ENCODE measurements around the gene KPTN.

KPTN gene

DNA sequence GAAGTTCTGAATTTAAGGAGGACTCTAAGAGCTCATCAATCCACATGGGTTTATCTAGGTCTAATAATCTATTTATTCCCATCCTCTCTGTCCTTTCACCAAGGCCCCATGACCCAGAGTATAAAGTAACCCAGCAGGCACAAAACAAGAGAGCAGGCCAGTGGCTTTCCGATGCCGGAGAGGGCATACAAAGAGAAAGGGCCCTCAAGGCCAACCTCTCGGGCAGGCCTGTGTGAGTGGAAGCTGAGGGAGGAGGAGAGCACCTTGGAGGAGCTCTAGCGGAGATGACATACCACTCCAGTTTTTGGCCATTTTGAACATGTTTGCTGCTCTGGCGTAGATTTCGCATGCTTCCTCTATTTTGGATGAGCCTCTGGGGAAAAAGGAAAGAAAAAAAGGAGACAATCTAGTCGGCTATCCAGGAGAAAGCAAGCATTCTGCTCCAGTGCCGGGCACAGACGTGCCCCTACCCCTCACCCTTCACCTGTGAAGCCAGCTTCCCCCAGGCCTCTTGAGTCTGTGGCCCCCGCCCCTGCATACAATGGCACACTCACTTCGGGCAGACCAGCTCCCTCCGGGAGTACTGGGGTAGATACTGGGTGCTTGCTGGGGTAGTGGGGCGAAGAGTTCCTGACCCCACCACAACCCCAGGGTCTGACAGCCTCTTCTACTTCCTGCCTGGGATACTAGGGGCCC, 19.3 kb upstream of the KPTN start:
- TF ChIP-seq, protein P1, sequence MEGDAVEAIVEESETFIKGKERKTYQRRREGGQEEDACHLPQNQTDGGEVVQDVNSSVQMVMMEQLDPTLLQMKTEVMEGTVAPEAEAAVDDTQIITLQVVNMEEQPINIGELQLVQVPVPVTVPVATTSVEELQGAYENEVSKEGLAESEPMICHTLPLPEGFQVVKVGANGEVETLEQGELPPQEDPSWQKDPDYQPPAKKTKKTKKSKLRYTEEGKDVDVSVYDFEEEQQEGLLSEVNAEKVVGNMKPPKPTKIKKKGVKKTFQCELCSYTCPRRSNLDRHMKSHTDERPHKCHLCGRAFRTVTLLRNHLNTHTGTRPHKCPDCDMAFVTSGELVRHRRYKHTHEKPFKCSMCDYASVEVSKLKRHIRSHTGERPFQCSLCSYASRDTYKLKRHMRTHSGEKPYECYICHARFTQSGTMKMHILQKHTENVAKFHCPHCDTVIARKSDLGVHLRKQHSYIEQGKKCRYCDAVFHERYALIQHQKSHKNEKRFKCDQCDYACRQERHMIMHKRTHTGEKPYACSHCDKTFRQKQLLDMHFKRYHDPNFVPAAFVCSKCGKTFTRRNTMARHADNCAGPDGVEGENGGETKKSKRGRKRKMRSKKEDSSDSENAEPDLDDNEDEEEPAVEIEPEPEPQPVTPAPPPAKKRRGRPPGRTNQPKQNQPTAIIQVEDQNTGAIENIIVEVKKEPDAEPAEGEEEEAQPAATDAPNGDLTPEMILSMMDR (IDR thresholded peaks at IDR 0.05; ENCODE audit: low read depth, low read length): no peak
- DNase-seq (ENCODE audit: low read depth in 2 of 2): no peak
- H3K4me3 ChIP-seq (replicated peaks in 1 of 2; ENCODE audit: low read depth in 2 of 2, low read length in 2 of 2): no peak overlapping the region

DNA sequence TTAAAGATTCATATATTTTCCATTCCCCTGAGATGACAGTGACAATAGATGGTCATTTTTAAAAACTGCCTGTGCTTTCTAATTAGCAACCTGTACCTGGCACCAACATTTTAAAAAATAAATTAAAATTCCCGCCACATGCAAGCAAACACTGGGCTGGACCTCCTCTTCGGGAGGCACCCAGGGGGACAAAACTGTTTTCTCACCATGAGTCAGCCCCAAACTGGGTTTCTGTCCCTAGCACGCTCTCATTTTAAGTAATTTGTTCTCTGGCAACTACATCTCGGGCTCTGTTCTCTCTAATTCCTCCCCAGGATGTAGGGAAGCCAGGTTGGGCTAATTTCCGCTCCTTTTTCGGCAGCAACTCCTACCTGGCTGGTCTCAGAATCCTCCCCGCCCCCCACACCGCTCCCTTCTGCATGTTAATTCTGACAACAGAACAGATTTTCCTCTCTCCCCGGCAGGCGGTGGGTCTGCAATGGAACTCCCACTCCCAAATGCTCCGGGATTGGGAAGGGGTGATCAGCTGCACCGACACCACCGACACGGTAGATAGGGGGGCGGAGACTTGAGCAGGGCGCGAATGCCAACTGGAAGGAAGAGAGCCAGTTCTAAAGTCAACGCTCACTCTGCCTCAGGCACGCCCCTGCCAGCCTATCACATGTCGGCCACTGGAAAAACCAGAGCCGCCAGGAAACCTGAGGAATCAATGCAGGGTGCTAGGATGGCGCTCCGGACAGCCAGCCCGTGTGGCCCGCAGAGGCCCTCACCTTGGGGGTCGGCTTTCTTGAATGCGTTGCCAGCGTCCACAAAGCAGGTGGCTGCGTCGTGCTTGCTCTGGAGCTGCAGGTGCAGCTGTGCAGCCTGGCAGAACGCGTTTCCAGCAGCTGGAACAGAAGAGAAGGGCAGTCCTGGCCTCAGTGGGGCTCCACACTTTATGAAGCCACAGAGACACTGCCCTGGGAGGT, 16.1 kb upstream of the KPTN start:
- no peak for DNase-seq (ENCODE audit: low read depth in 2 of 2)

DNA sequence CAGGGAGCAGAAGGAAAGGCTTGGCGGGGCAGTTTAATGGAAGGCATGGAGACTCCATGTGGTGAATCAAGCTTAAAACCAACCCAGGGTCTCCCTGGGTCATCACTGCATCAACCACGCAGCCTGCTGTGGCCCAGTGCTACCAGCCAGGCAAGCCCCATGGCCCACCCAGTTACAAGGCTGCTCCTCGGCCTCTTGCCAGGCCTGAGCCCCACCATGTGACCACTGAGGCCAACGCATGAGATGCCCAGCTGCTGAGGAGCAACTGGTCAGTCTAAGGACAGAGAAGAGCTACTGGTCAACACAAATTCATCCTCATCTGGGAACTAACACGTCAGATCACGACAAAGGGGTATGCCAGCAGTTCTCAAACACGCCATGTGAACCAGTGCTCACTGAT, 15.4 kb upstream of the KPTN start:
- DNase-seq (ENCODE audit: low read depth in 2 of 2): no peak
- H3K4me3 ChIP-seq (replicated peaks in 1 of 2; ENCODE audit: low read depth in 2 of 2, low read length in 2 of 2): no peak overlapping the region
- TF ChIP-seq, protein P1 (IDR thresholded peaks at IDR 0.05; ENCODE audit: low read depth, low read length): no peak

More for the DNA sequence above, 16.1 kb upstream of the KPTN start:
- no peak overlapping the region for H3K4me3 ChIP-seq (replicated peaks in 1 of 2; ENCODE audit: low read depth in 2 of 2, low read length in 2 of 2)
- TF ChIP-seq, protein P1 (IDR thresholded peaks at IDR 0.05; ENCODE audit: low read depth, low read length): no peak

DNA sequence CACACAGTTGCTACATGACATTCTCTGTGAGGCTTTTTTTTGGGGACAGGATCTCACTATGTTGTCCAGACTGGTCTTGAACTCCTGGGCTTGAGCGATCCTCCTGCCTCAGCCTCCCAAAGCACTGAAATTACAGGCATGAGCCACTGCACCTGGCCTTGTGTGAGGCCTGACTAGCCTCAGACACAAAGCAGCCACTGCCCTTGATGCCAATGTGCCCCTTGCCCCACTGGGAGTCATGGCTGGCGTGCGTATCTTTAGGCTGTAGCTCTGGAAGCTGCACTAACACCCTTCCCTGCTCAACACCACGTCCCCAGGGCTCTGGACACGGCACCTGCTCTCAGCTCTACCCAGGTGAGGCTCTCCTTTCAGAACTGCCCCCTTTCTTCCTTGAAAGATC, 14.5 kb upstream of the KPTN start:
- TF ChIP-seq, protein P1 (IDR thresholded peaks at IDR 0.05; ENCODE audit: low read depth, low read length): no peak
- H3K4me3 ChIP-seq (replicated peaks in 1 of 2; ENCODE audit: low read depth in 2 of 2, low read length in 2 of 2): no peak overlapping the region
- DNase-seq (ENCODE audit: low read depth in 2 of 2): no peak

DNA sequence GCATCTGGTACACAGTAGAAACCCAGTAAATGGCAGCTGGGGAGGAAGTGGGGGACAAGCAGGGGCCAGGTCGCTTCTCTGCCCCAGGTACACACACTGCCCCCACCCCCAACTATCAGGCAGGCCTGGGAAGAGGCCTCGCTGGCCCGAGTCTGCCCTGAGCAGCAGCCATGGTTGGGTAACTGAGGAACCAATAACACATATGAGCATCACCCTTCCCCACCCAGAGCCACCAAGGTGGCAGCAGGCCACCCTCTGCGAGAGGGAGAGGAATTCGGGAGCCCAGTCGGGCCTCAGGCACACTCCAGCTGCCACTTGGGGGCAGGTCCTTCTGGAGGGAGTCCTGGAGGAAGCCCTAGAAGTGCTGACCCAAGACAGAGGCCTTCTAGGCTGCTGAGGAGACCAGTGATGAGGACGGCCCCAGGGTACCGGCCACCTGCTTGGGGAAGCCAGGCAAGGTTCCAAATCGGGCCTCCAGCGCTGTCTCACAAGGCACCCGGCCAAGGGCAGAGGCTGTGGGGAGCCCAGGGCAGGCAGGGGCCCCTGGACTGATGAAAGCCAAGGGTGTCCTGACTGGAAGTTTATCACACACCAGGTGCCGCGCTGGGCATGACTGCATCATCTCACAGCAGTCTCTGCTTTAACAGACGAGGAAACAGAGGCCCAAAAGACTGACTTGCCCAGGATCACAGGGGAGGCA, 14.0 kb upstream of the KPTN start:
- no peak for DNase-seq (ENCODE audit: low read depth in 2 of 2)
- H3K4me3 ChIP-seq (replicated peaks in 1 of 2; ENCODE audit: low read depth in 2 of 2, low read length in 2 of 2): no peak overlapping the region
- TF ChIP-seq, protein P1 (IDR thresholded peaks at IDR 0.05; ENCODE audit: low read depth, low read length): no peak

DNA sequence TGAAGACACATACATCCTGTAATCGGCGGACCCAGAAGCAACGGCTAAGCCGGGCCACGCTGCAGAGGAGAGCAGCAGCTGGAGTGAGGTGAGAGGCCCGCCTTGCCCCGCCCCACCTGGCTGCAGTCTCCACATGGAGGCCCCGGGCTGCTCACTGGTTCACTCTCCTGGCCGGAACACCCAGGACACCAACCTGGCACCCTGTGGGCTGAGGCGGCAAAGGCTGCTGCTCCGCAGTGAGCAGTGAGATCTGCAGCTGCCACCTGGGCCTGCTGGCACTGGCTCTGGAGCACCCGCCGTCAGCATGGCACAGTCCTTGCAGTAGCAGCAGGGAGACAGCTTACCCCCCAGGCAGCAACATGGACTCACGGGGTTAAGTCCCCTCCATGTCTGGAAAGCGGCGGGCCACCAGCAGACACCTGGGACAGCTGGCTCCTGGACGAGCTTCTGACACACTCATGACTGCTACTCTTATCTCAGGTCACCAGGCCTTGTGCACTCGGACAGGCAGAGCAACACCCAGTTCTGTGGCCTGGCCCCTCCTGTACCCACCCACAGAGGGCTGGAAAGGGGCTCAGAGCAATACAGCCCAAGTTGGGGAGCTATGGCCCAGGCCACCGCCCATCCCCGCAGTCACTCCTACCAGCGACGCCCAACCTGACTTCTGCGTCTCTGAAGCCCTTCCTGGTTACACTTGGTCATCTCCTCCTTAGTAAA, 13.2 kb upstream of the KPTN start:
- TF ChIP-seq, protein P1 (IDR thresholded peaks at IDR 0.05; ENCODE audit: low read depth, low read length): no peak
- H3K4me3 ChIP-seq (replicated peaks in 1 of 2; ENCODE audit: low read depth in 2 of 2, low read length in 2 of 2): no peak overlapping the region
- no peak for DNase-seq (ENCODE audit: low read depth in 2 of 2)
